Activated gamma-delta T cell (primary cell): ENCODE results near the gene LARGE1.
"Not testable (repeated sequence)": the region's sequence is repeated elsewhere in the genome, so short reads cannot be mapped to it uniquely, and the experiment has no call there.

Source experiments
- DNase-seq: peaks from one replicate; lab custom pipeline; 2025; lab: John Stamatoyannopoulos, UW

Gene LARGE1

DNA sequence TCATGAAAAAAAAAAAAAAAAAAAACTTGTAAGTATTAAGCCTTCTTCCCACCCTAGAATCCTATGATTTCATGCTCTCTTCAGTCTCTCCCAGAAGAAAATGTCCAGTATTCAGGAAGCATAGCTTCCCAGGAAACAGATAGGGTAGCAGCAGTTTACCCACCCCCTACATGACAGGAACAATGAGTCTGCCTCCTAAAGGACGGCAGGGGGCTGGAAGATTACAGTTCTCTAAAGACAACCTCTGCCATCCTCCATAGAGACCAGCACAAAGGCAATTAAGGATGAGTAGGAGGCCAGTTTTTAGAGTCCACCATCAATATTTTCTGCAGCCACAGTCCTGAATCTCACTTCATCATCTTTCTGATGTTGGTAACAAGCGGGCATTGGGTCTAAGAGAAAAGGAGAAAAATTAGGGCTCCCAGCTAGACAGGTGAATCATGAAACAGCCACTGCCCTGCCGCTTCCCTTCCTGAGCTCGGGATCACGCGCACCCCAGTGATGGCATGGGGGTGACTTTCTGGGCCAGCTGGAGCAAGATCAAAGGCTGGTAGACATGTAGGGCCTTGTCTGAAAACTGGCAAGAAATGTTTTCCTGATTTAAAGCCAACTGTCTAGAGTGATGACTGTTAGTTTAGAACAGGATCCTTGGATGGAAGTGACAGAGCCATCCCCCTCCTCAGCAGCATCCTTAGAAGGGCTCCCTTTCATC is 322.8 kb downstream of the LARGE1 start:
- DNase-seq = no peak

DNA sequence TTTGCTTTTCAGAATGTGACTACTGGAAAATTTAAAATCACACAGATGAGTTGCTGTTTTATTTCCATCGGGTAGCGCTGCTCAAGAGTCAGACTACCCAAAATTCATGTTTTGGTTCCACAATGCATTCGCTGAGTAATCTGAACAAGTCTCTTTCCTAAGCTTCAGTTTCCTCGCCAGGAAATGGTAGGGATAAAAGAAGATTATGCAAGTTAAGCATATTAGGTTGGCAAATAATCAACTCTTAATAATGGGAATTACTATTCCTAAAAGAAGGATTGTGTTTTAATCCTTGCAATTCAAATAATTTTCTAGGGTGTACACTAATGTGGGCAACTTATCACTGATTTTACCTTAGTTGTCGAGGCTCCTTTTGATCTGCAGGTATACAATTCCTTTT is 326.5 kb downstream of the LARGE1 start:
- DNase-seq = no peak

DNA sequence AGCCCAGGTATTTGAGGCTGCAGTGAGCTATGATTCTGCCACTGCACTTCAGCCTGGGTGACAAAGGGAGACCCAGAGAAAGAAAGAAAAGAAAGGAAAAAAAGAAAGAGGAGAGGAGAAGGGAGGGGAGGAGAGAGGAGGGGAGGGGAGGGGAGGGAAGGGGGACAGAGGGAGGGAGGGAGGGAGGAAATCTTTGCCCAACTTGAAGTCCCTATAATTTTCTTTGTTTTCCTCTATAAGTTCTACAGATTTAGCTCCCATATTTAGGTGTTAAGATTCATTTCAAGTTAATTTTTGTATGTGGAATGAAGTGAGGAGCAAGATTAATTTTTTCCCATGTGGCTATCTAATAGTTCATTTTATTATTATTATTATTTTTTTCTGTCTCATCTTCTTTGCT is 328.3 kb downstream of the LARGE1 start:
- no peak for DNase-seq

DNA sequence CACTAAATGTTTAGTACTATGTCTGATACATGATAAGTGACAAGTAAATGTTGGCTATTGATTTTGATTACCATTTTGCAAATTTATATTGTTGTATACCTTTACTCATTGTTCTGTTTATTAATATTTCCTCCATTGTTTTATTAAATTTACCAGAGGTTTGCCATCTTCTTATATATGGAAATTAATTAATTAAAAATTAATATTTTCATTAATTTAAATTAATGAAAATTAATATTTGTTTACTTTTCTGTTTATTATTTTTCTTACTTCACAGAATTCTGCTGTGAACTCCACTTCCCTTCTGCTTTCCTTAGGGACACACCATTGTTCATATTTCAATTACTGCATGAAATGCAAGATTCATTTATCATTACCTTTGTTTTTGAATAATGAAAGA is 331.0 kb downstream of the LARGE1 start:
- DNase-seq = no peak

DNA sequence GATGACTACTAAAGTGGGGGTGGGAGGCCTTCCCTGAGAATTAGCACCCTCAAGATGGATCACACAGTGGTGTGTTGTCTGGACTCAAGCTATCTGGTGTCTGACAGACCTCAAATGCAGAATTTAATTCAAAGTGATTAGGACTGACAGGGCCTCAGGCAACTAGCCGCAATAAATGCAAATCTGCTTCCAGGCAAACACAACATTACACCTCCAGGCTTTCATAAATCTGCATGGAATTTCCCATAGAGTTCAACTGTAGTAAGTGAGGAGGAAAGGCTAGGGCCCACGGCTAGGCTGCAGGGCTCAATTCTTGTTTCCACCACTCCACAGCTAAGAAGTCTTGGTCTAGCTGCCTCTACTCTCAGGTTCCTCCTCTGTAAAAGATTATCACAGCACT is 331.4 kb downstream of the LARGE1 start:
- DNase-seq = no peak

DNA sequence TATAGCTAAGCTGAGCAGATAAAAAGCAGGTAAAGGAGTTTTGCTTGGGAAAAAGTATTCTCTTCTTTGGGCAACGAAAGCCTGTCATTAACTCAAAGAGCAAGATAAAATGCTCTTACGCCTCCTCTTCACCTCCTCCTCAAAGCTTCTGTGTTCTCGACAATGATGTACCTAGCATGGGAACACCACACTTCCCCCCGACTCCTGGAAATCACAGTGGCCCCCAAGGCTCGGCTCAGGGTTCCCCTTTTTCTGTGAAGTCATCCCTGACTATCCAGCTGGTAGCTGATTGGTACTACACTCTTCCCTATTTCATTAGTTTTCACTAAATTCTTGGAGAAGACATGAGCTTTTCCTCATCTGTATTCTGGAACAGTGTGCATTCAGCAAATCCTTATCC is 336.1 kb downstream of the LARGE1 start:
- no peak for DNase-seq

DNA sequence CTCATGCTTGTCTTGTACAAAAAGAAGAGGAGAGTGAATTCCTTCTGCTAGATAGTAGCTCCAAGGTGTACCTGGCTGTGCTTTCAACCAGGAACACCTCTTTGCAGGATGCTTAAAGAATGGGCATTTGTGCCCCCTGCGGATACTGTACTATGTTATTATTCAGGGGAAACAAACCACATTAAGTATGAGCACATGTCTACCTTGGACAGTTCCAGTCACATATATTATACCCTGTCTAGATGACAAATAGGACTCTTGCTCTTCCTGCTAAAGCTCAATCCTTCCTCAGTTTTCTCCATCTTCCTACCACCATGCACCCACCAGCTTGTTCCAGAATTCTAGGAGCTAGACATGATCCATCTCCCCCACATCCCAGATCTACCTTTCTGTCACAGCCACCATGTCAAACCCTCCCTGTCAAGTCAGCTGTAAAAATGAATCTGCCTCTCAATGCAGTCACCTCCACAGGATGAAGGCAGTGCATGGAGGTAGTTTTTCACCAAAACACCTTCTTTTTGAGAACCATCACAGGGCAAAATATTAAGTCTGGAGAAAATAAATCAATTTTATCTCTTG is 337.4 kb downstream of the LARGE1 start:
- DNase-seq = no peak

DNA sequence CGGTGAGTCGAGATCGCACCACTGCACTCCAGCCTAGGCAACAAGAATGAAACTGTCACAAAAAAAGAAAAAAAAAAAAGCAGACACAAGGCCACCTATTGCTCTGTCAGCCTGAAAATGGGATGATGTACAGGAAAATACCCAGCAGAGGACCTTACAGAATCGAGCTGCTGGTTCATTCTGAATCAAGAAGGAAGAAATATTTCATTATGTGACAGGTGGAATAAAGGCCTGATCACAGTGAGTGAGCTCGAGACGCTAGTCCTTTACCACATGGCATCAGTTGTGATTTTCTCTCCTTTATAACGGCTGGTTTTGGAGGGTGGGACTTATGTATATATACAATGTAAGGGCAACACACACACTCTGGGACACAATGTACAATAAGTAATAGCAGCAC is 340.0 kb downstream of the LARGE1 start:
- no peak for DNase-seq

DNA sequence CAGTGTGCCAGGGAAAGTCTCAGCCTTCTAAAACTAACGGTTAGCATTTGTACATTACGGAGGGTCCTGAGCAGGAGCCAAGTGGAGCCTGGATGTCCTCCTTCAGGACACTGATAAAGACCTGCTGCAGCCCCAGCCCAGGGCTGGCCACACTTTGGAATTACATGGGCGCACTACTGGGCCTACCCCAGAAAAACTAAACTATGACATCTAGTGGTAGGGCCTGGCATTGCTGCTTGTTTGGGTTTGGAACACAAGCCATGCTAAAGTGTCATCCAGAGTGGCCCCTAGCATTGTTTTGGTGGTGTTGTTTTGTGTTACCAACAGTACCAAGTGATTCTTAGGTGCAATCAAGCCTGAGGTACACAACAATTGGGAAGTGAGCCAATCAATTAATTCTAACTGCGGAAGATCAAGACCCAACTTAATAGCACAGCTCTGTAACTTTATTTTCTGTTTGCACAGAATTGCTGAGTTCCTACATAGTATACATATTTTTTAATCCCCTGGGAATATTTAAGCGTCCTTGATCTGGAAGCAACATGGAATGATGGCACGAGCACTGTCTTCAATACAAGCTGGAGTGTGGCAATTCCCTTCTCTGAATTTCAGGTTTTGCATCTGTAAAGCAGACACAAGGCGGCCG is 340.7 kb downstream of the LARGE1 start:
- no peak for DNase-seq

DNA sequence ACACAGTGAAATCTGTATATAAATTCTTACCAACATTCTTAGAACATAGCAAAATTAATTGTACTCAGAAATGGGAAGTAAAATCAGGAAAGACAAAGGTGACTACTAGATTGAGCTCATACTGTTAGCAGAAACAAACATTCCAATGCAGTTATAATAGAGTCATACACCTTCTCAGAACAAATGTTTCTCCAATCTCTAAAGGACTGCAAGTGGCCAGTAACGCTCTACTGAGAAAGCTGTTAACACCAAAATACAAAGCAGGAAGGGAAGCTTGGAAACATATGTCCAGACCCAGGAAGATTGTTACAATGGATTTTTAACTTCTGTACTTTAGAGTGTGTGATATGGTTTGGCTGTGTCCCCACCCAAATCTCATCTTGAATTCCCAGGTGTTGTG is 341.5 kb downstream of the LARGE1 start:
- DNase-seq = no peak

DNA sequence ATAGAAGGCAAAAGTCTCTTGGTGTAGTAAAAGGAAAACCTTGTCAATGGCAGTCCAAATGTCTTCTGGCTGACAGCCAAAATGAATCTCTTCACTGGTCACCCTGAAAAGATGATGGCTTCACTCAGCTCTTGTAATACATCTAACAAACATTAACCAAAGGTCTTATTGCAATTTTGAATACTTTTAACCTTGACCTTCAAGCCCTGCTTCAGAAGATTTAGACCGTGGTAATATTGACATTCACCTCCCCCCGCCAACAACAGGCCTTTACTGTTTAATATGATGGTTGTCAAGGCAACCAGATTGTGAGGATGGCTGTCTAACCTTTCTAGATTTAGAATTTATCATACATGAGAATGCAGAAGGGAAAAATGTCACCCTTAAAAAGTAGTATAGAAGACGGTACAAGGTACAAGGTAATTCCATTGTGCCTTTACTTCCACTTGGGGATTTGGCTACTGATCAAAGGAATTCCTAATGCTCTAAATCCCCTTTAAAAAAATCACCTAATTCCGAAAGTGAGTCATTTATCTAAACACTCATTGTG is 342.3 kb downstream of the LARGE1 start:
- no peak for DNase-seq

DNA sequence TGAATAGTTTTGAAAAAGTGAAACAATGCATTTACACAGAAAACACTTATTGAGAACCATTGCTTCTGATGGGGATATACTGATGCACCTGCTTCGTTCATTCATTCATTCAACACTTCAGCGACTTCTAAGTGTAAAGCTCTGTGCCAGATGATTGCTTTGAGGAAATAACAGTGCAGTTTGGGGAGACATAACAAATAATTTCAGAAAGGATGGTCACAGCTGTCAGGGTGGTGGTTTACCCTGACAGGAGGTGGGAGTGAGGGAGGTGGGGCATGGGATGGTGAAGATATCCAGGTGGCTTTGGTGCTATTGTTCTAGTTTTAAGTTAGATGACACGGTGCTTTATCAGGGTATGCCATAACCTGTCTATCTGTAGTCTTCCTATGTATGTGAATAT is 344.1 kb downstream of the LARGE1 start:
- DNase-seq = no peak

DNA sequence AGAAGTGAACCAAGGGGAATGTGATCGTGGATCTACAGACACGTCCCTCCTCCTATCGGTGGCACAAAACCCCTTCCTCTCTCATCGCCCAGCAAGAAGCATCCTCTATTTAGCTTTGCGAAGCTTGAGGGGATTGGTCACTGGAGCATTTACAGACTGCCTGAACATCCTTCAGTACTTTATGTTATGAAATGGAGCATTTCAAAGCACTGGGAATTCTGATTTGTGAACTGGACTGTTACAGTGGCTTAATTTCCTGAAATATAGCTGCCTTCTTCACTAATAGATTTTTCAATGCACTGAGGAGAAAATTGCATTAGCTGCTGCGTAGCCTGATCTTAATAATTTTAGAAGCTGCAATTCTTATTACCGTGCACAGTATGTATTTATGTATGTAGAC is 344.5 kb downstream of the LARGE1 start:
- no peak for DNase-seq

DNA sequence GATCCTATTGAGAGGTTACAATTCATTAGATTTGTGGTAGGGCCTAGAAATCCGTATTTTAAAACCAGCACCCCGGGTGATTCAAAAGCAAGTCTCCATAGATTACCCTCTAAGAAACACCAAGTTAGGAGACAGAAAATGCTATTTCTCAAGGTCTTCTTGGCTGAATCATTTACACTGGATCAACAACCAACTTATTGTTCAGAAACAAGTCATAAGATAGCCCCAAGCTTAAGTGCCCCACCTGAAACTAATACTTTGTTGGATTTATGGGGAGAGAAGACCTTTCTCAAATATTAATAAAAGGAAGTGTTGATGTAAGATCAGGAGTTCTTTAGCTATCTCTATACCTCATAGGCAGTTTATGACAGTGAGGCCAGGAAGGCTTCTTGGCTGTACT is 345.2 kb downstream of the LARGE1 start:
- DNase-seq = no peak

DNA sequence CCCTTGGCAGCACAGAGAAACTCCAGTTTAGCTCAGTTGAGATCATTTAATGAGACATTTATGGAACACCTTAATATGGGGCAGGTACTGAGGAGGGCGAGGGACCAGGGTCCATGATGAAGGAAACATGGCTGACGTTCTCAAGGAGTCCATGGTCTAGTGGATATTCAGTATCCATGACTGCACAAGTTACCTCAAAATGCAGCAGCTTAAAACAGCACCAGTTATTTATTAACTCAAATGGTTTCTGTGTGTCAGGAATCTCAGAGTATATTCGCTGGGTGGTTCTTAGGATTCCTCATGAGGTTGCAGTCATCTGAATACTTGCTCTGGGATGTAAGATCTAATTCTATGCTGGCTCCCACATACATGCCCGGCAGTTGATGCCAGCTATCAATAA is 346.8 kb downstream of the LARGE1 start:
- no peak for DNase-seq

DNA sequence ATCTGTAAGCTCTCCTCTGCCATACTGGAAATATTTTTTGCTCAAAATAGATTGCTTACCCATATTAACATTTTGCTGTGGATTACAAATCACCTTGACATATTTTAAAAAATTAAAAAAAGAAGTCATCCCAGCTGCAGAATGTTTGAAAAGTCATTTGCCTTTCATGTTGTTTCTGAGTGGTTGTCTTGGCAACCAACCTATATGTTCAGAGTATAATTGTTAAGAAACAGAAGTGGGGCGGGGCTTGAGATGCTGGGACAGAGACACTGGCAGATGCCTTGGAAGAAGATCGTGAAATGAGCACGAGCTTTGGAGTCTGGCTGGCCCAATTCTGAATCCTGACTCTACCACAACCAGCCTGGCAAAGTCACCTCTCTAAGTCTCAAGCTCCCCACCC is 348.2 kb downstream of the LARGE1 start:
- no peak for DNase-seq

DNA sequence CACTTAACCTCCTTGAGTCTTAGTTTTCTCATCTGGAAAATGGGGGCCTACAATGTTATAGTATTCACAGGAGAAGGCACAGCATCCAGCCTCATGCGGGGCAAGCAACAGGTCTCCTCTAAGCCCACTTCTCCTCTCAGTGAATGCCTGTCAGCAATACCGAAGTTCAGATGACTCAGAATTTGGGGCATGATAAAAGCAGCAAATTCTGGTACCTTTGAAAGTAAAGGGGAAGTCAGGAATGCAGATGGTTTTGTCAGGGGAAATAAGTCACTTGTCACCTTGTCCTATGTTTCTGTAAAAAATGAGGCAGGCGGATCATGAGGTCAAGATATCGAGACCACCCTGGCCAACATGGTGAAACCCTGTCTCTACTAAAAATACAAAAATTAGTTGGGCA is 350.2 kb downstream of the LARGE1 start:
- DNase-seq = no peak

DNA sequence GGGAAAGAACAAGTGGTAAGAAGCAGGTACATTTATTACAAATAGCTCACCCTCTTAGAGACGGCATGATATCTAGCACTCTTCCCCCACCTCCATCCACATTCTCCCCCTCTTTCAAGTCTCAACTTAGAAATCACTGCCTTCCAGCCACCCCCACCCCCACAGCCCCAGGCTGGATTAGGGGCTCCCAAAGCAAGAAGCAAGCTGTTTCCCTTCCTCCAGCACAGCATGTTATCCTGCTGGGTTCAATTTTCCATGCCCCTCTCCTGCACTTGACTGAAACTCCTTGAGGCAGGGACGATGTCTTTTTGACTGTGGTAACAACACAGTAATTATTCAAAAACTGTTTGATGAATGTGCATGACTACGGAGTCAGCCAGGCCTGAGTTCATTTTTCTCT is 350.7 kb downstream of the LARGE1 start:
- DNase-seq = no peak

DNA sequence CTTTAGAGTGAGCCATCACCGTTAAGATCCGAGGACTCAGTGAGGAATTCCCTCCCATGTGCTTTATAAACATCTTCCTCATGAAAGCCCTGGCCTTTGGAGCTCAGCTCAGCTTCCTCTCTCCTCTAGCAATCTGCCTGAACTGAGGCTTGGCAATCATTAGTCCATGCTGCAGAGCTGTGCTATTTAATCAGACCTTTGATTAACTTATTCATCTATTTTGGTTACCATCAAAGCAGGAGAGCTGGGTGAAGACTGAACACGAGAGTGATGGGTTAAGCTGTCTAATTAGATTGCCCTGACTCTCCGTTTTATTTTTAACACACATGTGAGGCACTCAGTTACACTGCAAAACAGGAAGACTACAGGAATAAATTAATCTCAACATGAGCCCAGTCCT is 351.3 kb downstream of the LARGE1 start:
- no peak for DNase-seq

DNA sequence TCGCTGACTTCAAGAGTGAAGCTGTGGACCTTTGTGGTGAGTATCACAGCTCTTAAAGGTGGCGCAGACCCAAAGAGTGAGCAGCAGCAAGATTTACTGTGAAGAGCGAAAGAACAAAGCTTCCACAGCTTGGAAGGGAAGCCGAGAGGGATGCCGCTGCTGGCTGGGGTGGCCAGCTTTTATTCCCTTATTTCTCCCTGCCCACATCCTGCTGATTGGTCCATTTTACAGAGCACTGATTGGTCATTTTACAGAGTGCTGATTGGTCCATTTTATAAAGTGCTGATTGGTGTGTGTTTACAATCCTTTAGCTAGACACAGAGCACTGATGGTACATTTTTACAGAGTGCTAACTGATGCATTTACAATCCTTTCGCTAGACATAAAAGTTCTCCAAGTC is 353.8 kb downstream of the LARGE1 start:
- DNase-seq = not testable (repeated sequence)

DNA sequence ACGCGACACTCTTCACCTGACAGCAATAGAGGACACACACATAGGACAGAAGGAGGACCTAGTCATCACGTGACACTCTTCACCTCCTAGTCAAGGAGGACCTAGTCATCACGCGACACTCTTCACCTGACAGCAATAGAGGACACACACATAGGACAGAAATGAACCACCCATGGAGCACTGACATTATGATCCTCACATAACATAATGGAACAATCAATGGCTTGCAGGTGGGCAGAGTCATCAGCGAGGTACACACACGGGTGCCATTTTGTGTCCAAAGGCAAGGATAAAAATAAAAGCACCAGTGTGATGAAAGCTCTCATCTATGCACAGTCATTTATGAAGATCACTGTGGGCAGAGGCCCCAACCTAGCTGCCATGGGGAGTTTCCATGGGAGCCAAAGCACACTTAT is 354.7 kb downstream of the LARGE1 start:
- no peak for DNase-seq

DNA sequence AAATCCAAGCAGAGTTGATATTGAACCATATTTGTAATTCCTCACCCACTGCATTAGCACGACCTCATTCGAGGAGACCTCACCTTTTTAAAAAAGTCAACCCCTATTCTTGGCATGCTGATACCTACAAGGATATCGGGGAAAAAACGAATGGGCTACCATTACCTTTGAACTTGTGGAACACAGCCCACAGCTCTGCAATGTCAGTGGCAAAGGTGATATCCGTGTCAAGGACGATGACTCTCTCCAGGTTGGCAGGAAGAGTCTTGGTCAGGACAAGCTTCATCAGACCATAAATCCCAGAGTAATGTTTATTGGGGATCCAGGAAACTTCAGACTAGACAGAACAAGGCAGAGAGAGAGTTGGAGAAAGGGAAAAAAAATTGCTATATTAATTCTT is 355.6 kb downstream of the LARGE1 start:
- DNase-seq = no peak

DNA sequence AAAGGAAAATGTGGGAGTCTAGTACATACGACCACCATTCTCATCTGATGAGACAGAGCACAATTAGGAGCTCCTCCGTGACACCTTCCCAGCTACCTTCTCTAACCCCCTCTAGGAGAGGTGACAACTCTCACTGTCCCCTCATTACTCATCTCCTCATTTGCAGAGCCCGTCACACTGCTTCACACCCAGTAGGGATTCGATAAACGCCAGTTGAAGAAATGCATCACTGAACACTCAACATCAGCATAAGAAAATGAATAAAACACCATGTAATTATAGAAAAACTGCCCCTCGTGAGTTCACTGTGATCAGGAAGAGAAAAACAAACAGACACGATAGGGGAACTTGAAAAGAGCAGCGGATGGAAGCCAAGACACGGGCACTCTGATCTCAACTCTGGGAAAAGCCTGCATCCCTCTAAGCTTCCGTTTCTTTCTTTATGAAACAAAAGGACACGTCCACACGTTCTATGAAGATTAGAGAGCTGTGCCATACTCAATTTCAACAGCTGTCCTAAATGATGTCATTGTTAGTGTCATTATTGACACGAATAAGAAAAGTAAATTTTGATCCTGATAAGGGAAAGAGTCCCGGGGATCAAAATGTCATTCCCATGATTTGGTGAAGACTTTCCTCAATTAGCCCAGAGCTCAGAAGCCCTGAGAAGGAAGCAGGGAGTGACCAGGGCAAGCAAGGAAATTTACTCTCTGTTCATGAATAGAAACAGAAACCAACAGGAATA is 356.9 kb downstream of the LARGE1 start:
- no peak for DNase-seq
